GF-D8 (cell line): ENCODE measurements around the gene PIGW.

Source experiments
- DNase-seq: peaks from one replicate; lab custom pipeline; 2025; lab: John Stamatoyannopoulos, UW

Gene PIGW

GRCh38 chr17:36546418-36547093 lies 11.8 kb downstream of the PIGW start:
- DNase-seq, result no peak

GRCh38 chr17:36547776-36548175 lies 13.0 kb downstream of the PIGW start:
- no peak for DNase-seq

- no peak for DNase-seq
Observed at GRCh38 chr17:36550491-36551417, 16.0 kb downstream of the PIGW start.

- no peak for DNase-seq
Observed at GRCh38 chr17:36553459-36553858, 18.7 kb downstream of the PIGW start.

- DNase-seq, result no peak
Observed at GRCh38 chr17:36566081-36566480, 31.3 kb downstream of the PIGW start.

GRCh38 chr17:36575028-36575427 lies 40.2 kb downstream of the PIGW start:
- no peak for DNase-seq

- DNase-seq, result no peak
Observed at GRCh38 chr17:36576793-36577192, 42.0 kb downstream of the PIGW start.

GRCh38 chr17:36578671-36579070 lies 43.9 kb downstream of the PIGW start:
- no peak for DNase-seq

GRCh38 chr17:36583787-36584186 lies 49.0 kb downstream of the PIGW start:
- DNase-seq, result no peak

- no peak for DNase-seq
Observed at GRCh38 chr17:36586138-36586537, 51.4 kb downstream of the PIGW start.
